Globus pallidus (tissue), 1 donor: ENCODE results near the gene CDH16.
"Not testable (repeated sequence)": the region's sequence is repeated elsewhere in the genome, so short reads cannot be mapped to it uniquely, and the experiment has no call there.

Source experiments
- DNase-seq: peaks from one replicate; pipeline ENCODE4 v3.0.0-alpha.2; 2015; ENCODE audit warnings: low spot score

CDH16 gene

GRCh38 chr16:66872559-66872942 is 46.1 kb downstream of the CDH16 start:
- no peak for DNase-seq

- no peak for DNase-seq
These were observed 46.8 kb downstream of the CDH16 start for GRCh38 chr16:66871840-66872239.

GRCh38 chr16:66871363-66871762 is 47.3 kb downstream of the CDH16 start:
- DNase-seq: not testable (repeated sequence)

- no peak for DNase-seq
These were observed 49.3 kb downstream of the CDH16 start for GRCh38 chr16:66869424-66869823.

- DNase-seq: no peak
These were observed 55.0 kb downstream of the CDH16 start for GRCh38 chr16:66863707-66864106.

- no peak for DNase-seq
These were observed 56.6 kb downstream of the CDH16 start for GRCh38 chr16:66862023-66862520.

GRCh38 chr16:66859397-66860068 is 59.2 kb downstream of the CDH16 start:
- no peak for DNase-seq

- no peak for DNase-seq
These were observed 59.8 kb downstream of the CDH16 start for GRCh38 chr16:66858740-66859396.
